ENCODE results near the gene MAML2.

DNA sequence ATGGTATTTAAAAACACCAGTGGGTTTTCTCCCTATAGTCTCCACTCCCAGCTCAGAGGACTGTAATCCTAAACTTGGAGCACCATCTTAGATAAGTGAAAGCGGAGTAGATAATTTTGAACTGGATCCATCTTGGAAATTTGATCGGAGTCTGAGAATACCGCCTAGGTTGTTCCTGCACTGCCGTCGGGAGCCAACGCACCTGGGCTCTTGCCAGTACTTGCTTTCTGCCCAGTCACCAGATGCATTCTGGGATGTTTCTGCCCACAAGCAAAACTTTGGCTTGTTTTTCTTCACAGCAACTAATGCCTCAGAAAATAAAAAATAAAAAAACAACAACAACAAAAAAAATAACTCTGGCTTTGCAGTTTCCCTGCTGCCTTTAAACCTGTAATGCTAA, 306.1 kb downstream of the MAML2 start:
- TF ChIP-seq, protein P1, sequence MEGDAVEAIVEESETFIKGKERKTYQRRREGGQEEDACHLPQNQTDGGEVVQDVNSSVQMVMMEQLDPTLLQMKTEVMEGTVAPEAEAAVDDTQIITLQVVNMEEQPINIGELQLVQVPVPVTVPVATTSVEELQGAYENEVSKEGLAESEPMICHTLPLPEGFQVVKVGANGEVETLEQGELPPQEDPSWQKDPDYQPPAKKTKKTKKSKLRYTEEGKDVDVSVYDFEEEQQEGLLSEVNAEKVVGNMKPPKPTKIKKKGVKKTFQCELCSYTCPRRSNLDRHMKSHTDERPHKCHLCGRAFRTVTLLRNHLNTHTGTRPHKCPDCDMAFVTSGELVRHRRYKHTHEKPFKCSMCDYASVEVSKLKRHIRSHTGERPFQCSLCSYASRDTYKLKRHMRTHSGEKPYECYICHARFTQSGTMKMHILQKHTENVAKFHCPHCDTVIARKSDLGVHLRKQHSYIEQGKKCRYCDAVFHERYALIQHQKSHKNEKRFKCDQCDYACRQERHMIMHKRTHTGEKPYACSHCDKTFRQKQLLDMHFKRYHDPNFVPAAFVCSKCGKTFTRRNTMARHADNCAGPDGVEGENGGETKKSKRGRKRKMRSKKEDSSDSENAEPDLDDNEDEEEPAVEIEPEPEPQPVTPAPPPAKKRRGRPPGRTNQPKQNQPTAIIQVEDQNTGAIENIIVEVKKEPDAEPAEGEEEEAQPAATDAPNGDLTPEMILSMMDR (conservative IDR thresholded peaks at IDR 0.05), result no peak
- TF ChIP-seq ZFX (IDR thresholded peaks at IDR 0.05), result no peak

Measured in C4-2B (cell line).